WTC11 (cell line): Measurements from ENCODE around the gene BAIAP2L1.

Source experiments
- CREB1 ChIP-seq: sonication (generic); formaldehyde crosslinking; IDR thresholded peaks from 2 replicates; pipeline ENCODE4 v1.8.0; 2023; ENCODE audit warnings: mild to moderate bottlenecking, missing genetic modification reagents
- ELF4 ChIP-seq: sonication (generic); formaldehyde crosslinking; IDR thresholded peaks from 2 replicates; pipeline ENCODE4 v1.8.1; 2022; ENCODE audit warnings: low read depth, mild to moderate bottlenecking, moderate library complexity, missing genetic modification reagents
- ESRRA ChIP-seq: sonication (generic); formaldehyde crosslinking; IDR thresholded peaks from 2 replicates; pipeline ENCODE4 v1.8.1; 2022; ENCODE audit warnings: mild to moderate bottlenecking, missing genetic modification reagents, borderline replicate concordance
- ETV6 ChIP-seq: sonication (generic); formaldehyde crosslinking; IDR thresholded peaks from 2 replicates; pipeline ENCODE4 v1.8.1; 2022; ENCODE audit warnings: mild to moderate bottlenecking, missing genetic modification reagents
- IRF1 ChIP-seq: sonication (generic); formaldehyde crosslinking; IDR thresholded peaks from 2 replicates; pipeline ENCODE4 v1.8.0; 2023; ENCODE audit warnings: missing genetic modification reagents
- JAZF1 ChIP-seq: fragments of 250-450 bp; sonication (Bioruptor Pico); IDR thresholded peaks from 2 replicates; pipeline ENCODE4 v1.9.0; 2021; ENCODE audit warnings: moderate library complexity, mild to moderate bottlenecking, inconsistent platforms
- KAT7 ChIP-seq: sonication (generic); formaldehyde crosslinking; IDR thresholded peaks from 2 replicates; pipeline ENCODE4 v1.8.1; 2023; ENCODE audit warnings: missing genetic modification reagents, mild to moderate bottlenecking, borderline replicate concordance
- SP1 ChIP-seq: sonication (generic); formaldehyde crosslinking; conservative IDR thresholded peaks from 2 replicates; pipeline ENCODE4 v1.8.1; 2022; ENCODE audit warnings: missing genetic modification reagents
- TCF7 ChIP-seq: sonication (generic); formaldehyde crosslinking; IDR thresholded peaks from 2 replicates; pipeline ENCODE4 v1.8.0; 2022; ENCODE audit warnings: mild to moderate bottlenecking, low read depth, missing genetic modification reagents, moderate library complexity
- TEAD4 ChIP-seq: sonication (generic); formaldehyde crosslinking; IDR thresholded peaks from 2 replicates; pipeline ENCODE4 v1.8.0; 2022; ENCODE audit warnings: mild to moderate bottlenecking, missing genetic modification reagents
- ZNF121 ChIP-seq: sonication (generic); formaldehyde crosslinking; IDR thresholded peaks from 2 replicates; pipeline ENCODE4 v1.8.0; 2023; ENCODE audit warnings: missing genetic modification reagents
- ZNF263 ChIP-seq: sonication (generic); formaldehyde crosslinking; IDR thresholded peaks from 2 replicates; pipeline ENCODE4 v1.8.1; 2022; ENCODE audit warnings: low read depth, mild to moderate bottlenecking, moderate library complexity, missing genetic modification reagents
- TF ChIP-seq, protein P1 (sequence below): fragments of 200-600 bp; IDR thresholded peaks from 2 replicates; pipeline ENCODE4 v1.8.0; 2022; ENCODE audit warnings: antibody characterized with exemption
- TF ChIP-seq, protein P2 (sequence below): sonication (generic); formaldehyde crosslinking; conservative IDR thresholded peaks from 2 replicates; pipeline ENCODE4 v1.8.1; 2022; ENCODE audit warnings: mild to moderate bottlenecking, missing genetic modification reagents

- TF ChIP-seq, protein P1, sequence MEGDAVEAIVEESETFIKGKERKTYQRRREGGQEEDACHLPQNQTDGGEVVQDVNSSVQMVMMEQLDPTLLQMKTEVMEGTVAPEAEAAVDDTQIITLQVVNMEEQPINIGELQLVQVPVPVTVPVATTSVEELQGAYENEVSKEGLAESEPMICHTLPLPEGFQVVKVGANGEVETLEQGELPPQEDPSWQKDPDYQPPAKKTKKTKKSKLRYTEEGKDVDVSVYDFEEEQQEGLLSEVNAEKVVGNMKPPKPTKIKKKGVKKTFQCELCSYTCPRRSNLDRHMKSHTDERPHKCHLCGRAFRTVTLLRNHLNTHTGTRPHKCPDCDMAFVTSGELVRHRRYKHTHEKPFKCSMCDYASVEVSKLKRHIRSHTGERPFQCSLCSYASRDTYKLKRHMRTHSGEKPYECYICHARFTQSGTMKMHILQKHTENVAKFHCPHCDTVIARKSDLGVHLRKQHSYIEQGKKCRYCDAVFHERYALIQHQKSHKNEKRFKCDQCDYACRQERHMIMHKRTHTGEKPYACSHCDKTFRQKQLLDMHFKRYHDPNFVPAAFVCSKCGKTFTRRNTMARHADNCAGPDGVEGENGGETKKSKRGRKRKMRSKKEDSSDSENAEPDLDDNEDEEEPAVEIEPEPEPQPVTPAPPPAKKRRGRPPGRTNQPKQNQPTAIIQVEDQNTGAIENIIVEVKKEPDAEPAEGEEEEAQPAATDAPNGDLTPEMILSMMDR: no peak
- no peak for TF ChIP-seq ZNF121 (CRISPR knock-in tag)
- TF ChIP-seq ETV6 (CRISPR knock-in tag): no peak
- no peak for TF ChIP-seq ESRRA
- TF ChIP-seq ZNF263 (CRISPR knock-in tag): no peak
- TF ChIP-seq, protein P2, sequence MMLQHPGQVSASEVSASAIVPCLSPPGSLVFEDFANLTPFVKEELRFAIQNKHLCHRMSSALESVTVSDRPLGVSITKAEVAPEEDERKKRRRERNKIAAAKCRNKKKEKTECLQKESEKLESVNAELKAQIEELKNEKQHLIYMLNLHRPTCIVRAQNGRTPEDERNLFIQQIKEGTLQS (CRISPR knock-in tag): no peak
- no peak for TF ChIP-seq JAZF1 (CRISPR knock-in tag)
- TF ChIP-seq CREB1 (CRISPR knock-in tag): no peak
- TF ChIP-seq TCF7 (CRISPR knock-in tag): no peak
- no peak for TF ChIP-seq KAT7
- TF ChIP-seq TEAD4 (CRISPR knock-in tag): no peak
- no peak for TF ChIP-seq SP1
- TF ChIP-seq ELF4 (CRISPR knock-in tag): no peak
- TF ChIP-seq IRF1: no peak
Measured at GRCh38 chr7:98364220-98364619, 36.7 kb downstream of the BAIAP2L1 start.
